Stimulated activated effector memory CD8-positive, alpha-beta T cell treated with anti-CD3 and anti-CD28 coated beads, Interleukin-12 subunit alpha, Interleukin-12 subunit beta, amount 100 ng/mL, for 72 hours (primary cell): ENCODE results near the gene TRPV5.

Source experiments
- ATAC-seq: fragments of 150-1000 bp; cut with Tn5 transposase; 2 replicates; pipeline ENCODE4 v1.10.0; 2021
- DNase-seq, 2 donors: peaks; one replicate each; pipeline ENCODE4 v3.0.0; 2021 to 2022; ENCODE audit warnings: low spot score in 2 of 2
- H3K27ac Mint-ChIP-seq: one replicate; pipeline ENCODE4 v1.8.0; 2022; ENCODE audit warnings: mild to moderate bottlenecking, mixed read lengths
- H3K36me3 Mint-ChIP-seq: one replicate; pipeline ENCODE4 v1.8.0; 2022; ENCODE audit warnings: mild to moderate bottlenecking, mixed read lengths
- H3K4me1 Mint-ChIP-seq: one replicate; pipeline ENCODE4 v1.8.0; 2022; ENCODE audit warnings: mixed read lengths
- H3K4me3 Mint-ChIP-seq: one replicate; pipeline ENCODE4 v1.8.0; 2022; ENCODE audit warnings: mild to moderate bottlenecking, mixed read lengths
- H3K9me3 Mint-ChIP-seq: one replicate; pipeline ENCODE4 v1.8.0; 2022; ENCODE audit warnings: mixed read lengths

Gene TRPV5

GRCh38 chr7:142887282-142888015 is 46.1 kb downstream of the TRPV5 start:
- Mint-ChIP-seq H3K4me3 (no peak overlapping the region), H3K36me3 (no peaks in the 10 kb centered on the region), H3K9me3 (no peaks in the 10 kb centered on the region), H3K4me1 (no peaks in the 10 kb centered on the region), H3K27ac (no peak overlapping the region)
- ATAC-seq (no peak), DNase-seq (no peak)

GRCh38 chr7:142886866-142887265 is 46.7 kb downstream of the TRPV5 start:
- Mint-ChIP-seq H3K4me1 (no peaks in the 10 kb centered on the region), H3K9me3 (no peaks in the 10 kb centered on the region), H3K4me3 (no peak overlapping the region), H3K27ac (no peak overlapping the region), H3K36me3 (no peaks in the 10 kb centered on the region)
- DNase-seq (no peak), ATAC-seq (no peak)

- Mint-ChIP-seq H3K9me3 (no peaks in the 10 kb centered on the region), H3K27ac (no peak within 1 kb of the TSS)
- no peak for DNase-seq
Observed at GRCh38 chr7:142885311-142886230, 48.0 kb downstream of the TRPV5 start, which contains the start of gene TRPV6. Gene TRPV6, minus strand, starts transcription at chr7:142885745.

GRCh38 chr7:142884286-142884640 is 49.3 kb downstream of the TRPV5 start:
- no peak for ATAC-seq
- no peak overlapping the region for H3K4me3 Mint-ChIP-seq
- H3K36me3 Mint-ChIP-seq, result no peaks in the 10 kb centered on the region
- DNase-seq, result no peak
- H3K9me3 Mint-ChIP-seq, result no peaks in the 10 kb centered on the region
- no peak overlapping the region for H3K27ac Mint-ChIP-seq
- H3K4me1 Mint-ChIP-seq, result no peaks in the 10 kb centered on the region

More at GRCh38 chr7:142885311-142886230, 48.0 kb downstream of the TRPV5 start, which contains the start of gene TRPV6:
- Mint-ChIP-seq H3K4me1 (no peaks in the 10 kb centered on the region), H3K36me3 (no peaks in the 10 kb centered on the region), H3K4me3 (no peak within 1 kb of the TSS)
- no peak for ATAC-seq

- Mint-ChIP-seq H3K4me1 (no peaks in the 10 kb centered on the region), H3K36me3 (no peaks in the 10 kb centered on the region), H3K27ac (no peak overlapping the region), H3K4me3 (no peak overlapping the region), H3K9me3 (no peaks in the 10 kb centered on the region)
- no peak for ATAC-seq
- no peak for DNase-seq
Observed at GRCh38 chr7:142883571-142884285, 49.8 kb downstream of the TRPV5 start.

GRCh38 chr7:142883145-142883544 is 50.4 kb downstream of the TRPV5 start:
- Mint-ChIP-seq H3K27ac (no peak overlapping the region), H3K4me3 (no peak overlapping the region), H3K4me1 (no peaks in the 10 kb centered on the region), H3K36me3 (no peaks in the 10 kb centered on the region), H3K9me3 (no peaks in the 10 kb centered on the region)
- DNase-seq, result no peak
- ATAC-seq, result no peak

- ATAC-seq, result no peak
- H3K4me1 Mint-ChIP-seq, result no peaks in the 10 kb centered on the region
- H3K27ac Mint-ChIP-seq, result no peak overlapping the region
- H3K36me3 Mint-ChIP-seq, result no peaks in the 10 kb centered on the region
- no peaks in the 10 kb centered on the region for H3K9me3 Mint-ChIP-seq
- no peak overlapping the region for H3K4me3 Mint-ChIP-seq
- DNase-seq, result no peak
Observed at GRCh38 chr7:142882338-142882678, 51.2 kb downstream of the TRPV5 start.

- Mint-ChIP-seq H3K4me3 (no peak overlapping the region), H3K9me3 (no peaks in the 10 kb centered on the region), H3K27ac (no peak overlapping the region), H3K36me3 (no peaks in the 10 kb centered on the region), H3K4me1 (no peaks in the 10 kb centered on the region)
- DNase-seq, result no peak
- no peak for ATAC-seq
Observed at GRCh38 chr7:142881586-142882337, 51.8 kb downstream of the TRPV5 start.

GRCh38 chr7:142880876-142881505 is 52.6 kb downstream of the TRPV5 start:
- Mint-ChIP-seq H3K9me3 (no peaks in the 10 kb centered on the region), H3K4me3 (no peak overlapping the region), H3K36me3 (no peaks in the 10 kb centered on the region), H3K4me1 (no peaks in the 10 kb centered on the region), H3K27ac (no peak overlapping the region)
- DNase-seq (peak; percentile 23 to 73), ATAC-seq (peak; percentile 47)

GRCh38 chr7:142879060-142879459 is 54.5 kb downstream of the TRPV5 start:
- H3K9me3 Mint-ChIP-seq, result no peaks in the 10 kb centered on the region
- H3K4me3 Mint-ChIP-seq, result no peak overlapping the region
- no peak for DNase-seq
- H3K4me1 Mint-ChIP-seq, result no peaks in the 10 kb centered on the region
- no peaks in the 10 kb centered on the region for H3K36me3 Mint-ChIP-seq
- H3K27ac Mint-ChIP-seq, result no peak overlapping the region
- no peak for ATAC-seq

- Mint-ChIP-seq H3K36me3 (no peaks in the 10 kb centered on the region), H3K4me1 (no peaks in the 10 kb centered on the region), H3K9me3 (no peaks in the 10 kb centered on the region), H3K27ac (no peak overlapping the region), H3K4me3 (no peak overlapping the region)
- ATAC-seq (no peak), DNase-seq (no peak)
Observed at GRCh38 chr7:142878315-142878714, 55.2 kb downstream of the TRPV5 start.

GRCh38 chr7:142876991-142877910 is 56.3 kb downstream of the TRPV5 start:
- Mint-ChIP-seq H3K4me1 (no peaks in the 10 kb centered on the region), H3K4me3 (no peak overlapping the region), H3K9me3 (no peaks in the 10 kb centered on the region), H3K27ac (peak overlapping the region; percentile 45), H3K36me3 (no peaks in the 10 kb centered on the region)
- DNase-seq, result no peak
- ATAC-seq, result peak; percentile 9

- DNase-seq (no peak), ATAC-seq (peak; percentile 4)
- Mint-ChIP-seq H3K27ac (no peak overlapping the region), H3K4me3 (no peak overlapping the region), H3K4me1 (no peaks in the 10 kb centered on the region), H3K9me3 (no peaks in the 10 kb centered on the region), H3K36me3 (no peaks in the 10 kb centered on the region)
Observed at GRCh38 chr7:142876236-142876960, 57.1 kb downstream of the TRPV5 start.
